NCI-H345 (cell line): ENCODE data around the gene ALDH1A3.
A peak's percentile ranks its signal among the peaks of the same experiment; 100 is the strongest.

ENCODE experiments used
- DNase-seq: peaks from one replicate; lab custom pipeline; 2025; lab: John Stamatoyannopoulos, UW

ALDH1A3 gene

GRCh38 chr15:100925480-100925879 is 45.8 kb downstream of the ALDH1A3 start:
- no peak for DNase-seq

- DNase-seq, result no peak
These were observed 46.6 kb downstream of the ALDH1A3 start for GRCh38 chr15:100926258-100926657.

GRCh38 chr15:100926971-100927756 is 47.5 kb downstream of the ALDH1A3 start:
- no peak for DNase-seq

- peak; percentile 75 for DNase-seq
These were observed 49.1 kb downstream of the ALDH1A3 start for GRCh38 chr15:100928632-100929280.

- DNase-seq, result peak; percentile 17
These were observed 50.0 kb downstream of the ALDH1A3 start for GRCh38 chr15:100929641-100930042.

- DNase-seq, result no peak
These were observed 50.7 kb downstream of the ALDH1A3 start for GRCh38 chr15:100930306-100930848.

- peak; percentile 11 for DNase-seq
These were observed 51.7 kb downstream of the ALDH1A3 start for GRCh38 chr15:100931143-100931890.

GRCh38 chr15:100932676-100933348 is 53.2 kb downstream of the ALDH1A3 start:
- DNase-seq, result no peak

GRCh38 chr15:100934166-100934565 is 54.5 kb downstream of the ALDH1A3 start:
- no peak for DNase-seq

- DNase-seq, result no peak
These were observed 55.1 kb downstream of the ALDH1A3 start for GRCh38 chr15:100934726-100935125.

- DNase-seq, result no peak
These were observed 57.5 kb downstream of the ALDH1A3 start for GRCh38 chr15:100937171-100937570.

GRCh38 chr15:100939791-100940190 is 60.2 kb downstream of the ALDH1A3 start:
- DNase-seq, result no peak

GRCh38 chr15:100940767-100941379 is 61.2 kb downstream of the ALDH1A3 start:
- DNase-seq, result no peak

GRCh38 chr15:100941536-100941935 is 61.9 kb downstream of the ALDH1A3 start:
- DNase-seq, result no peak

- no peak for DNase-seq
These were observed 63.2 kb downstream of the ALDH1A3 start for GRCh38 chr15:100942656-100943425.

- DNase-seq, result no peak
These were observed 64.7 kb downstream of the ALDH1A3 start for GRCh38 chr15:100944244-100944895.

GRCh38 chr15:100944986-100945385 is 65.4 kb downstream of the ALDH1A3 start:
- DNase-seq, result no peak

GRCh38 chr15:100947760-100948429 is 68.3 kb downstream of the ALDH1A3 start:
- no peak for DNase-seq

GRCh38 chr15:100948430-100948762 is 68.8 kb downstream of the ALDH1A3 start:
- DNase-seq, result no peak

- no peak for DNase-seq
These were observed 70.1 kb downstream of the ALDH1A3 start for GRCh38 chr15:100949691-100950090.
